Adrenal gland (tissue), 5 donors: ENCODE measurements around the gene ANKLE2.

ENCODE experiments used
- CTCF ChIP-seq, 6 experiments: fragments of 450-650 bp in 4 of 6; fragments of 200-600 bp in 2 of 6; sonication (generic) in 1 of 6; IDR thresholded peaks; 1 replicate in 5 of 6; 2 replicates in 1 of 6; pipeline versions ENCODE4 v1.5.1 to v1.8.0; 2016 to 2021; ENCODE audit warnings: antibody characterized with exemption in 6 of 6, mild to moderate bottlenecking in 2 of 6, moderate library complexity in 1 of 6
- POLR2A ChIP-seq, 2 donors: fragments of 450-650 bp; IDR thresholded peaks; one replicate each; pipeline ENCODE4 v1.6.1; 2017; ENCODE audit warnings: antibody characterized with exemption in 2 of 2, mild to moderate bottlenecking in 2 of 2, moderate library complexity in 1 of 2
- donor health status: DM: no; HTN: no; CAD: no.

DNA sequence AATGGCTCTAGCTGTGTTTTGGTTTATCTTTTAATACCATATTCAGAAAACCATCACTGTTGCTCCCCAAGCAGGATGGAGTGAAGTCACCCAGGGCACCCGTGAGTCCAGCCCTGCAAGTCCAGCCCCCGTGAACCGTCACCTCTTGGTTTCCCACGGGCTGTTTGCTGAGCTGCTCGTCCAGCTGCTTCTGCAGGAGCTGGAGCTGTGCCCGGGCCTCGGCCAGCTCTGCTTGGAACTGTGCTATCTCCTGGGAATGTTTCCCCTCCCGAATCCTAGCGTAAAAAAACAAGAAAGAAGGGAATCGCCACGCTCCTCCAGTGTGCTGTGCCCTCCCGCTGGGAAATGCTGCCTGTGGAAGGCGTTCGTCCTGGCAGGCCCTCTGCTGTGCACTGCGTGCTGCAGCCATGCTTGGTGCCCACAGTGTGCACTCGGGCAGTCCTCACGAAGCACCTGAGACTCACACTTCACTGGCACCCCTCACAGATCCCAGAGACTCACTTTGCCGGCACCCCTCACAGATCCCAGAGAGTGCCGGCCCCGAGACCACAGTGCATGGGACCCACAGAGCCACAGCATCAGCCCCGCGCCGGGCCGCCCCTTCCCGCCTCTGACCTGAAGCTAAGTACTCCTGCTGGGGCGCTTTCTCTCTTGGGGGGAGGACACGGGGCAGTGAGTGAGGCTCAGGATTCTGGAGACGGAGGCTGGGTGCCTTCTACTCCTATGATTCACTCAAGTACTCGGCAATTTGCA lies 15.4 kb upstream of the ANKLE2 start:
- TF ChIP-seq CTCF (IDR thresholded peaks at IDR 0.05) (no peak), POLR2A (IDR thresholded peaks at IDR 0.05) (no peak)
